Muscle of back (tissue), 11 donors: Measurements from ENCODE around the gene LPIN1. TPM values are rescaled to one million over a fixed set of nuclear protein-coding genes. Genes with fewer than 3 reads are reported as not detected.

Source experiments
- DNase-seq, 3 donors: peaks; one replicate each; pipeline versions ENCODE4 v3.0.0 to v3.0.0-alpha.2; 2013
- polyA plus RNA-seq, 10 donors: library from polyadenylated mRNA; unstranded; fragments of 120-200 nt; gene quantifications; one replicate each; pipeline ENCODE4 v1.2.1, GENCODE V29; 2013; ENCODE audit not compliant: insufficient read length in 10 of 10

LPIN1 gene
- polyA plus RNA-seq, 10 donors = 10.8 to 23.2 (median 16.6) TPM

DNA sequence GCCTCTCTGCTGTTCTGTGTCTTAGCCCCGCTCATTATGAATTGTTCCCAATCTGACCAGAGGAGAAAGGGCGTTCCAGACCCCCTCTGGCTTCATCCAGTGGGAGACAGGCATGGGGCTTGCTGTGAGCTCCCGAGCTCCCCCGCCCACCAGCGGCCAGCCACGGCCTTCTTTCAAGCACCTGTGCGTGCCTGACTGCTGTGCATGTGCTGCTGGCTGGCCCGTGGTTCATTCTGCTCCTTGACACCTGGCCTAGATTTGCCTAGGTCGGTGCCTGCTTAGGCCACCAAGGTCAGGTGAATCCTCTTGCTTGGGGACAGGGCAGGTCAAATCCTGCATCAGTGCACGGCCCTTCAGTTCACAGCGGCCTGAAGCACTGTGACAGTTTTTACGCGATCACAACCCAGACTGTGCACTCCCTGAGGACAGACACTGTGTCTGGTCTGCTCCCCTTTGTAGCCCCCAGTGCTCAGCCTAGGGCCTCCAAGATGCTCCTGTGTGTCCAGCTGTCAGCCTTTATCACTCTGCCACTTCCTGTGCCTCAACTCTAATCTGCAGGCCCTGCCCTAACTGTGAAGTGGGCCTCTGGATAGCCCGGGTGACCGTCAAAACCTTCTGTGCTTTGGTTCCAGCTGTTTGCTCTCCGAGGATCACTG lies 3.6 kb upstream of the LPIN1 start:
- DNase-seq = no peak

- DNase-seq = no peak
Measured at GRCh38 chr2:11743366-11743765, 3.1 kb upstream of the LPIN1 start.

- DNase-seq = peak; percentile 94 to 99 (median 96)
Measured at GRCh38 chr2:11743846-11744553, 2.4 kb upstream of the LPIN1 start.

GRCh38 chr2:11744631-11745394 lies 1.6 kb upstream of the LPIN1 start:
- peak; percentile 33 to 74 (median 47) for DNase-seq

- no peak for DNase-seq
Measured at GRCh38 chr2:11745613-11746375, 638 bp upstream of the LPIN1 start.

GRCh38 chr2:11746807-11747459 lies 501 bp downstream of the LPIN1 start:
- DNase-seq = peak in 2 of 3 donors; percentile 34 to 79

- no peak for DNase-seq
Measured at GRCh38 chr2:11748018-11748860, 1.8 kb downstream of the LPIN1 start.

DNA sequence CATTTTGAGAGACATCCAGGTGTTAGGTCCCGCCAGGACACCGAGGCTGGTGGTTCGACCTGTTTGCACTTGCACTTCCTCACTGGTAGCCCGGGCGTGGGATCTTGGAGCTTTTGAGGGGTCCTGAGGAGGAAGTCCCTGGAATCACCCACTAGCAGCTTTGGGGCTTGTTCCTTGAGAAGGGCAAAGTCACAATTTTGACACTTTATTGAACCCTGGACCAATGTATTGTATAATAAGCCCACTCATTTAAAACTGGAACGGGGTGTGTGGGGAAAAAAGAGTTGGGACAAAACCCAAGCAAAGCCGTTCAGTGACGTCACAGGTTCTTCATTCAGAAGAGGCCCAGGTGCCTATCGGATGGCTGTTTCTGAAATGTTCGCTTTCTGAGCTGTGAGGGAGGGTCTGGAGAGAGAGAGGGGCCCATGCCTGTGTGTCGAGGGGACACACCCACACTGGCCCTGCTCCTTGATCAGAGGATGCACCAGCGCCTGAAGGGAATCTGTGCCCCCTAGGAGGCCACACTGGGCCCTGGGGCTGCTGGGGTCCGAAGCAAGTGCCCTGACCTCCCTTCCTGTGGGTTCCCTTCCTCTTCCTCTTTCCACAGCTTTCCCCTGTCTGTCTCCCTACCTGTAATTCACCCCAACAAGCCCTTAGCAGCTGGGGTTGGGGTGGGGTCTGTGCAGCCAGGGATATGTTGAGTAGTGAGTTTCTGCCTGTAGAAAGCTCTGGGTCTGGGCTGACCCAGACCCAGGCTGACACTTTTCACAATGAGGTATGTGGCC lies 2.6 kb downstream of the LPIN1 start:
- DNase-seq = no peak

GRCh38 chr2:11749646-11750349 lies 3.4 kb downstream of the LPIN1 start:
- no peak for DNase-seq

GRCh38 chr2:11750422-11750821 lies 4.0 kb downstream of the LPIN1 start:
- DNase-seq = no peak

GRCh38 chr2:11750917-11751316 lies 4.5 kb downstream of the LPIN1 start:
- no peak for DNase-seq

DNA sequence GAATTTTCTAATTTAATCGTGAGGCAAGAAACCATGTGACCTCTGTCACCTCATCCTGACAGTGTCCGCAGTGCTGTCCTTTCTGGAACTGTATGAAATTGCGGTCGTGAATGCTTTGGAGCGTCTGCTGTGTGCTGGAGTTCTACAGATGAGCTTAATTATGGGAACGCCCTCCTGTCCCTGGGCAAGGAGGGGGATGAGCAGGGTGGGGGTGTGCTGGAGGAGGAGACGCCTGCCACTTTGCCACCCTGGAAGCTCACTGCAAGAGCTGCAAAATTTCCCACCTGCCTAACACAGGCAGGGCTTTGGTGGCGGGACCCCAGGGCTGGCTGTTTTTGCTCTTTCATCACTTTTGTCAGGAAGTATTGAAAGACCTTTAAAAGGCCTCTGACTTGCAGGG lies 6.5 kb downstream of the LPIN1 start:
- DNase-seq = no peak

DNA sequence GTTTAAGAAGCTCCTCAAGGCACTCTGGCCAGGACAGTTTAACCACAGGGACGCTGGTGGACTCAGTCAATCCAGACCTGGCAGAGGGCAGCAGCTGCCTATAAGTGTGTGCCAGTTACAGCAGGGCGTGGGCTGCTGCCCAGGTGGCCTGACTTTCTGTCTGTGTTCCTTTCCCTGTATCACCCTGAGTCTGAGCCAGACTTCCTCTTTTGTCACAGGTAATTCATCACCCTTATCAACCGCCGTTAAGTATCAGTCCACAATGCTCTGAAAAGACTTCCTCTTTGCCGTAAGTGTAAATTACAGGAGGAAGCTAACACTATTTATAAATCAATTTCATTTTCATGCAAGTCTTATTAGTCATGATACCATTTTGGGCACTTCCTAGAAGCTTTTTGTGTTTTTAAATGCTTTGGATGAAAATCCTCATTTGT lies 7.0 kb downstream of the LPIN1 start:
- no peak for DNase-seq

DNA sequence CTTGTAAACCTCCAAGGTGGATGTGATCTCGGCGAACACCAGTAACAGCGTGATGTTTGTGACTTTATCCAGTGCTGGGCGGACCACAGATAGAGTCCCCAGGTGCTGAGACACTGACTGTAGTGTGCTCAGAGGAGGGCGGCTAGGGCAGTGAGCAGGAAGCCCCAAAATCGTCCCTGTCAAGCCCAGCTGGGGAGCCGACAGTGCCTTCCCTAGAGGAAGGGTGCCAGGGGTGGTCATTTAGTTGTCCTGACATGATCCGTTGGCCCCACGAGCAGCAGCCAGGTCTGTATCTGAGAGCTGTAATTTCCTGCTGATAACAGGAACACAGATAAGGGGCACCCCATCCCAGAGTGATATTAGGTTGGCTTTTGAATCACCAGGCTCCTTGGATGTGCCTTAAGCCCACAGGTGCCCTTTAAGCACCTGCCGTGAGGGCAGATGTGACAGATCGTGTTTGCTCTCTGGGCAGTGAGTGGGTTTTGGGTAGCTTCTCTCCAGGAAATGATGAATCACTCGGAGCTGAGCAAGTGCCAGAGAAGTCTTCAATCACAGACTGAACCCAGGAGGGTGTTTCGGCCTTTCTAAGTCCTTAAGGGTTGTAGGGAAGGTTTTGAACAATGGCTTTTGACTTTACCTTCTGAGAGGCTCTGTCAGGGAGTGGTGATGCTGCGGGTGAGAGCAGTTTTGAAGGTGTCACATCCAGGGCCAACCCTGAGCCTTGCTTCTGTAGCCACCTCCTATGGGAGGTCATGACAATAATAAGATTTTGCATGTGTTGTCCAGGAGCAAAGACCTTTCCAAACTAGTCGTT lies 7.7 kb downstream of the LPIN1 start:
- DNase-seq = no peak

- DNase-seq = no peak
Measured at GRCh38 chr2:11754700-11755015, 8.2 kb downstream of the LPIN1 start.

GRCh38 chr2:11757101-11757500 lies 10.7 kb downstream of the LPIN1 start:
- DNase-seq = no peak

DNA sequence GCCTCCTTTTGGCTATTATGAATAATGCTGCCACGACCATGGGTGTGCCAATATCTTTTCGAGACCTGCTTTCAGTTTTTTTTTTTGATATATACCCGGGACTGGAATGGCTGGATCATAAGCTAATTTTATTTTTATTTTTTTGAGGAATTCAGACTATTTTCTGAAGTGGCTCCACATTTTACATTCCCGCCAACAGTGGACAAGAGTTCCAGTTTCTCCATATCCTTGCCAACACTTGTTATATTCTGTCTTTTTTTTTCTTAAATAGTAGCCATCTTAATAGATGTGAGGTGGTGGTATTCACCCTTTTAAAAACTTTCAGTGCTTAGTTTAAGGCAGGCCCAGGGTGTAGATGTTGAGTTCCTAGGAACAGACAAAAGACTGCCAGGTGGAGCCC lies 11.8 kb downstream of the LPIN1 start:
- DNase-seq = no peak

GRCh38 chr2:11758647-11759046 lies 12.2 kb downstream of the LPIN1 start:
- DNase-seq = no peak
